Astrocyte of the cerebellum (primary cell): ENCODE results near the gene DLGAP1.

Source experiments
- DNase-seq: peaks from one replicate; pipeline ENCODE4 v3.0.0-alpha.2; 2011; ENCODE audit warnings: low read depth
- H3K4me3 ChIP-seq: 2 replicates; pipeline ENCODE4 v1.5.1; 2011; ENCODE audit warnings: mild to moderate bottlenecking, low read depth, low read length, moderate library complexity
- in situ Hi-C: cut with HindIII; loops from 2 replicates; pipeline ENCODE4 v1.10.0; 2017; ENCODE audit warnings: low sequenced_read_pairs
- TF ChIP-seq, protein P1 (sequence below): IDR thresholded peaks from 2 replicates; pipeline ENCODE4 v1.5.1; 2012; ENCODE audit warnings: low read length, low read depth, moderate library complexity, mild to moderate bottlenecking; ENCODE audit errors: missing control alignments

DLGAP1 gene

GRCh38 chr18:4193086-4193485 is 262.0 kb downstream of the DLGAP1 start:
- in situ Hi-C loops, result no loop called here
- no peak for DNase-seq
- TF ChIP-seq, protein P1, sequence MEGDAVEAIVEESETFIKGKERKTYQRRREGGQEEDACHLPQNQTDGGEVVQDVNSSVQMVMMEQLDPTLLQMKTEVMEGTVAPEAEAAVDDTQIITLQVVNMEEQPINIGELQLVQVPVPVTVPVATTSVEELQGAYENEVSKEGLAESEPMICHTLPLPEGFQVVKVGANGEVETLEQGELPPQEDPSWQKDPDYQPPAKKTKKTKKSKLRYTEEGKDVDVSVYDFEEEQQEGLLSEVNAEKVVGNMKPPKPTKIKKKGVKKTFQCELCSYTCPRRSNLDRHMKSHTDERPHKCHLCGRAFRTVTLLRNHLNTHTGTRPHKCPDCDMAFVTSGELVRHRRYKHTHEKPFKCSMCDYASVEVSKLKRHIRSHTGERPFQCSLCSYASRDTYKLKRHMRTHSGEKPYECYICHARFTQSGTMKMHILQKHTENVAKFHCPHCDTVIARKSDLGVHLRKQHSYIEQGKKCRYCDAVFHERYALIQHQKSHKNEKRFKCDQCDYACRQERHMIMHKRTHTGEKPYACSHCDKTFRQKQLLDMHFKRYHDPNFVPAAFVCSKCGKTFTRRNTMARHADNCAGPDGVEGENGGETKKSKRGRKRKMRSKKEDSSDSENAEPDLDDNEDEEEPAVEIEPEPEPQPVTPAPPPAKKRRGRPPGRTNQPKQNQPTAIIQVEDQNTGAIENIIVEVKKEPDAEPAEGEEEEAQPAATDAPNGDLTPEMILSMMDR, result no peak
- H3K4me3 ChIP-seq, result no peak overlapping the region

DNA sequence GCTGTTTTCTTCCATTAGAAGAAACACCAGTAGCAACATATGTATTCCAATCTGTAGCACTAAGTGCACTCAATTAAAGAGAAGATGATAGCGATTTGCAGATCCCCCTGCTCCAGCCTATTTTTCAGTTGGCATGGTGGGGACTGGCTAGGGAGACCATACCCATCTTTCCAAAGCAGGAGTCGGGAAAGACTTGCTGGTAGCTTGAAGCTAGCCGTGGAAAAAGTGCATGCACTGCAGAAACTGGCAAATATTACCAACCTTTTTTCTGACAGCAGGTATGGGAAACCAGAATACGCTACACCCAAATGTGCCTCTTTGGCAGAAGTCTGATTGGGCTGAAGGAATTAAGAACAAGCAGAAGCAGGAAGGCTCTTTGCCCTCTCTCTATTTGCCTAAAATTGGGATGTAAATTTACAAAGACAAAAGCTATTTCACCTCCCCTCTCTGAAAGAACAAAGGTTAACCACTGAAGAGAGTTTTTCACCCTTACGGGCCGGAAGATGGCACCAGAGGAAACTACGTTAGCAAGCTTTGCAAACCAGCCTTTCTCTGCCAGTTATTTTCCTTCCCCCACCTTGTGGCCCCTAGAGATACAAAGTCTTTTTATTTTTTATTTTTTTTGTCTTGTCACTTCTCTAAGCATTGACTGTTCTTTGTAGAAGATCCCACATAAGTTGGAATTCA is 273.1 kb downstream of the DLGAP1 start:
- in situ Hi-C loops, result no loop called here
- no peak overlapping the region for H3K4me3 ChIP-seq
- TF ChIP-seq, protein P1, result no peak
- DNase-seq, result no peak

GRCh38 chr18:4181086-4181485 is 274.0 kb downstream of the DLGAP1 start:
- in situ Hi-C loops, result no loop called here
- no peak for DNase-seq
- H3K4me3 ChIP-seq, result no peak overlapping the region
- TF ChIP-seq, protein P1, result no peak

DNA sequence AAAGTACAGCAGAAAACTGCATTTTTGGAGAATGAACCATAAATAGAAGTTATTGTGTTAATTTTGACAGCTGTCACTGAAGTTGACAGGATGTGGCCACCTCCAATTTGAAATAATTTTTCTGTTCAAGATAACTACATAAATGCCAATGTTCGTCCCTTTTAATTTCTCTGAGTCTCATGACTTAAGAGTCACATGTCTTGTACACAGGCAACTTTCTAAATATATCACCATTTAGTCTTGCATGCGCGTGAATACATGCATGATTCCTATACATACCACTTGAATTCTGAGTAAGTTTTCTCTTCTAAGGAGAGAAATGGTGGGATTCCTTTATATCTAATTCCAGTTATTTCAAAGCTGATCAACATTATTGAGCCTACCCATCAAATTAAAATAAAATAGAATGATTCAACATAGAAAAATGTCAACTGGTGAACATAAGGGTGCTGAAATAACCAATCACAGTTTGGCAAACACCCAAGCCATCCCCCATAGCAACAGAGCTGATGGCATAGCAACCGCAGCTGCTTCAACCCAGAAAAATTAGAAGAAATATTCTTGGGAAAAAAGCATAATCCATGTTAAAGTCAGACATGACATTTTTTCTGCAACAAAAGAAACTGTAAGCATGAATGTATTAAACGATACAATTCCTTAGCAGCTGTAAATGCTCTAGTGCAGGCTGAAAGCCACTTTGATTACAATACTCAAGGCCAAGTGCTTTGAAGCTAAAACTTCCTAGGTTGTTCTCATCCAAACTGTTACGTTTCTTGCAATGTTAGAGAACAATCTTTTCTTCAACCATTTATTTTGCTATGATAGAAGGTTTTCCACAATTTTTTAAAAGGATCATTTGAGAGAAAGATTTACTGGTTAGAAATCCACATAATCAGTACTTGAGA is 282.7 kb downstream of the DLGAP1 start:
- in situ Hi-C loops, result no loop called here
- no peak for DNase-seq
- H3K4me3 ChIP-seq, result no peak overlapping the region
- TF ChIP-seq, protein P1, result no peak

- no peak for DNase-seq
- TF ChIP-seq, protein P1, result no peak
- in situ Hi-C loops, result no loop called here
- H3K4me3 ChIP-seq, result no peak overlapping the region
Measured at GRCh38 chr18:4157352-4157751, 297.8 kb downstream of the DLGAP1 start.

DNA sequence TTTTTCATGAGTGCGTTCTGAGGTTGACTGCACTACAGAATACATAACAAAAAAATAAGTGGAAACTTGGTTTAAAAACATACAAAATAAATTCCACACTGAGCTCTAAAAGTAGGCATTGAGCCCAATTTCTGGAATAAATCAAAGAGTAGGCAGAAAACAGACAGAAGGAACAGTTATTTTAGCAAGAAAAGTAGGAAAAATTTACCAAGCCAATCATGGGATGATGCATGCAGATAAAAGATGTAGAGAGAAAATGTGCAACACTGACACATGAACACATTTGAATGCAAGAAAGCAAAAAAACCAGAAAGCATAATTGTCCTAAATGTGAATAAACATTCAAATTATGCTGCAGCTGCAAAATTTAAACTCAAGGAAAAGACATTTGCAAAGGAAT is 308.3 kb downstream of the DLGAP1 start:
- DNase-seq, result no peak
- in situ Hi-C loops, result no loop called here
- no peak overlapping the region for H3K4me3 ChIP-seq
- TF ChIP-seq, protein P1, result no peak
